Ammon's horn (tissue), 1 donor: Measurements from ENCODE around the gene SHROOM2.

Experiments used
- DNase-seq: peaks from one replicate; pipeline ENCODE4 v3.0.0-alpha.2; 2016; ENCODE audit warnings: low spot score

Gene SHROOM2

GRCh38 chrX:9943420-9943819, 157.2 kb downstream of the SHROOM2 start:
- DNase-seq: no peak

GRCh38 chrX:9947131-9947794, 161.0 kb downstream of the SHROOM2 start:
- DNase-seq: no peak

- DNase-seq: no peak
Observed at GRCh38 chrX:9948406-9948805, 162.2 kb downstream of the SHROOM2 start.

GRCh38 chrX:9952300-9952699, 166.1 kb downstream of the SHROOM2 start:
- no peak for DNase-seq

- DNase-seq: no peak
Observed at GRCh38 chrX:9953396-9953795, 167.2 kb downstream of the SHROOM2 start.

- DNase-seq: no peak
Observed at GRCh38 chrX:9955506-9955905, 169.3 kb downstream of the SHROOM2 start.

GRCh38 chrX:9957743-9958142, 171.5 kb downstream of the SHROOM2 start:
- no peak for DNase-seq

GRCh38 chrX:9958183-9958582, 172.0 kb downstream of the SHROOM2 start:
- DNase-seq: no peak

GRCh38 chrX:9961750-9962149, 175.5 kb downstream of the SHROOM2 start:
- DNase-seq: no peak

GRCh38 chrX:9966775-9967408, 180.7 kb downstream of the SHROOM2 start, which contains the start of gene CLDN34:
CLDN34 (plus strand) TSS chrX:9967358; CDS start chrX:9967358, 0 bp downstream.
- DNase-seq: no peak

- no peak for DNase-seq
Observed at GRCh38 chrX:9977635-9978034, 191.4 kb downstream of the SHROOM2 start.

- DNase-seq: no peak
Observed at GRCh38 chrX:9980401-9980800, 194.2 kb downstream of the SHROOM2 start.

GRCh38 chrX:9980927-9981326, 194.7 kb downstream of the SHROOM2 start:
- DNase-seq: no peak

GRCh38 chrX:9983441-9983840, 197.2 kb downstream of the SHROOM2 start:
- DNase-seq: no peak

GRCh38 chrX:9983846-9984245, 197.6 kb downstream of the SHROOM2 start:
- no peak for DNase-seq

GRCh38 chrX:9988762-9989161, 202.5 kb downstream of the SHROOM2 start:
- DNase-seq: no peak

GRCh38 chrX:9992061-9992460, 205.8 kb downstream of the SHROOM2 start:
- no peak for DNase-seq

- DNase-seq: no peak
Observed at GRCh38 chrX:9992724-9993123, 206.5 kb downstream of the SHROOM2 start.

GRCh38 chrX:9995855-9996339, 209.7 kb downstream of the SHROOM2 start:
- peak; percentile 82 for DNase-seq

- no peak for DNase-seq
Observed at GRCh38 chrX:9997041-9997440, 210.8 kb downstream of the SHROOM2 start.

- DNase-seq: no peak
Observed at GRCh38 chrX:9997524-9997923, 211.3 kb downstream of the SHROOM2 start.
